ENCODE data around the gene TKTL2. TPM values are rescaled to one million over a fixed set of nuclear protein-coding genes. Genes with fewer than 3 reads are reported as not detected.
"Not testable (repeated sequence)": the region's sequence is repeated elsewhere in the genome, so short reads cannot be mapped to it uniquely, and the experiment has no call there.

Gene TKTL2
- total RNA-seq, 1 donor from 2014 or later: not detected

DNA sequence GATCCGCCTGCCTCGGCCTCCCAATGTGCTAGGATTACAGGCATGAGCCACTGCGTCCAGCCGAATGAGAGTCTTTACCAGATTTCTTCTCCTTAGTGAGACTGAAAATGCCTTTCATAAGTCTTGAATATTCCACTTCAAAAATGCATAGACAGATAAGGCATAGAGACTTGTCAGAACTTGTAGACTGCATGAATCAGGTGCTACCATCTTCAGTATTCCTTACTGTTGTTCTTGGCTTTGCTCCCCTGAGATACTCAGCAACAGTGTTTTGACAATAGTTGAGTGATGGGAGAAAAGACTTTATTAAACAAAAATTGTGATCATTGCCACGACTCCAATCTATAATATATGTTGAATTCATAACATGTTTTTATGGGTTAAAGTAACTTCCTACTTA lies 11.0 kb downstream of the TKTL2 start:
- no peak for DNase-seq (ENCODE audit: low spot score)
- Histone ChIP-seq H3K27me3 (no peaks in the 10 kb centered on the region), H3K9me3 (ENCODE audit: low read depth) (no peaks in the 10 kb centered on the region), H3K9ac (no peak overlapping the region), H3K27ac (no peak overlapping the region), H3K79me2 (ENCODE audit: low read depth) (no peaks in the 10 kb centered on the region), H4K20me1 (ENCODE audit: low read depth) (no peaks in the 10 kb centered on the region), H3F3A (ENCODE audit: low read depth) (no peaks in the 10 kb centered on the region), H2AFZ (replicated peaks) (no peak overlapping the region), H3K4me3 (no peak overlapping the region), H3K4me1 (no peaks in the 10 kb centered on the region), H3K36me3 (no peaks in the 10 kb centered on the region), H3K4me2 (no peak overlapping the region)
- no peaks in the 10 kb centered on the region for H3K4me1 Mint-ChIP-seq
- no peak overlapping the region for H3K27ac Mint-ChIP-seq
- no peak overlapping the region for H3K4me3 Mint-ChIP-seq
- no peaks in the 10 kb centered on the region for H3K27me3 Mint-ChIP-seq (ENCODE audit: insufficient read depth, low read depth)
- H3K9me3 Mint-ChIP-seq: no peaks in the 10 kb centered on the region
- TF ChIP-seq EZH2 (IDR thresholded peaks at IDR 0.05): no peak
- no peak for TF ChIP-seq CTCF (IDR thresholded peaks at IDR 0.05)
- no peak for TF ChIP-seq EZH2phosphoT487 (IDR thresholded peaks at IDR 0.05)
- H3K36me3 Mint-ChIP-seq: no peaks in the 10 kb centered on the region

DNA sequence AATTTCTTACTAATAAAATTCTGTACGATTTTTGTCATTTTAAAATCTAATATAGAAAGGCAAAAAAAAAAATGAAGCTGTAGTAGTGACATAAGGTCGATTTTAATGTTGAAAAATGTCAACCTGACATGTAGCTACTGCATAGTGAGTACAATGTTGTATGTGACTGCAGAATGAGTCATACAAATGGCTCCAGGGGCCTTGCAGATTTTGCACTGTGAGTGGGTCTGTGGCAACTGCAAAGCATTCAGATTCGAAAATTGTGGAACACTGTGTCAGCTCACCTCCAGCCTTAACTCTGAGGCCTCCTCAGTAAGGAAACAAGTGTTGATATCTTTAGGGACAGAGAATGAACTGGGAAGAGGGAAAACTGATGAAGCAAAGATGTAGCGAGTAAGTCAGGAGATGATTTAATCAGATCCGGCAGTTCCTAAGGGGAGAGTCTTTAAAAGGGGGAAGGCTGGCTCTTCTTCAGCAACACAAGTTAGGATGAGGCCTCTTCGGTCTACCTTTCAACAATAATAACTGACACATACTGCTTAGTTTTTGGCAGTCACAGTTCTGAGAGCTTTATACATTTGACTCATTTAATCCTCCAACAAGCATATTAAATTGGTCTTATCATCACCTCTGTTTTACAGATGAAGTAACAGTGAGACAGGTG lies 24.9 kb downstream of the TKTL2 start:
- TF ChIP-seq EZH2phosphoT487 (IDR thresholded peaks at IDR 0.05) (no peak), EZH2 (IDR thresholded peaks at IDR 0.05) (no peak), CTCF (IDR thresholded peaks at IDR 0.05) (no peak)
- H3K27ac ChIP-seq: no peak overlapping the region
- H3K4me1 ChIP-seq: no peaks in the 10 kb centered on the region
- no peak overlapping the region for H3K9ac ChIP-seq
- H3K27ac Mint-ChIP-seq: no peak overlapping the region
- peaks cover under 1% of the 10 kb centered on the region for H3K27me3 Mint-ChIP-seq (ENCODE audit: insufficient read depth, low read depth)
- H3K4me3 ChIP-seq: no peak overlapping the region
- H3K4me3 Mint-ChIP-seq: no peak overlapping the region
- H2AFZ ChIP-seq (replicated peaks): peak overlapping the region; percentile 14
- no peaks in the 10 kb centered on the region for H4K20me1 ChIP-seq (ENCODE audit: low read depth)
- H3K9me3 Mint-ChIP-seq: no peaks in the 10 kb centered on the region
- H3K36me3 ChIP-seq: no peaks in the 10 kb centered on the region
- H3F3A ChIP-seq (ENCODE audit: low read depth): no peaks in the 10 kb centered on the region
- H3K27me3 ChIP-seq: no peaks in the 10 kb centered on the region
- peaks cover 2% of the 10 kb centered on the region for H3K4me1 Mint-ChIP-seq
- H3K36me3 Mint-ChIP-seq: no peaks in the 10 kb centered on the region
- H3K9me3 ChIP-seq (ENCODE audit: low read depth): no peaks in the 10 kb centered on the region
- no peaks in the 10 kb centered on the region for H3K79me2 ChIP-seq (ENCODE audit: low read depth)
- DNase-seq (ENCODE audit: low spot score): no peak
- H3K4me2 ChIP-seq: no peak overlapping the region

DNA sequence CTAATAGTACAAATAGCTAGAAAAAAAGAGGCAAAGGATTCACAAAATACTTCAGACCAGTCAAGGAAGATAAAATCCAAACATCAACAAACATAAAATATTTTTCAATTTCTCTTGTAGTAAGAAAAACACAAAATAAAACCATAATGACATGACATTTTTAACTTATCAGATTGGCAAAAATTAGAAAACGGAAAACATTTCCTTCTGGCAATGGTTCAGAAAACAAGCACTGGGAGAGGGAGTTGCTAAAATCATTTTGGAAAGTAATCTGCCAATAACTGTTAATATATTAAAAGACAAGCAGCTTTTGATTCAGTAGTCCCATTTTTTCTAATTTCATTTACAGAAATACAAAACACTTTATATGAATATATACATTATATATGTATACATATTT lies 26.1 kb downstream of the TKTL2 start:
- no peaks in the 10 kb centered on the region for H3K27me3 ChIP-seq
- no peak for TF ChIP-seq CTCF (IDR thresholded peaks at IDR 0.05)
- no peak for TF ChIP-seq EZH2 (IDR thresholded peaks at IDR 0.05)
- no peak for TF ChIP-seq EZH2phosphoT487 (IDR thresholded peaks at IDR 0.05)
- H3K4me1 ChIP-seq: no peaks in the 10 kb centered on the region
- H3K9ac ChIP-seq: no peak overlapping the region
- no peak for DNase-seq (ENCODE audit: low spot score)
- no peaks in the 10 kb centered on the region for H3K79me2 ChIP-seq (ENCODE audit: low read depth)
- H3K27ac ChIP-seq: no peak overlapping the region
- peaks cover 2% of the 10 kb centered on the region for H3K4me1 Mint-ChIP-seq
- H4K20me1 ChIP-seq (ENCODE audit: low read depth): no peaks in the 10 kb centered on the region
- H3K9me3 Mint-ChIP-seq: no peaks in the 10 kb centered on the region
- no peaks in the 10 kb centered on the region for H3F3A ChIP-seq (ENCODE audit: low read depth)
- no peaks in the 10 kb centered on the region for H3K36me3 Mint-ChIP-seq
- H3K4me2 ChIP-seq: no peak overlapping the region
- no peaks in the 10 kb centered on the region for H3K27me3 Mint-ChIP-seq (ENCODE audit: insufficient read depth, low read depth)
- no peaks in the 10 kb centered on the region for H3K9me3 ChIP-seq (ENCODE audit: low read depth)
- H3K4me3 ChIP-seq: no peak overlapping the region
- H3K27ac Mint-ChIP-seq: no peak overlapping the region
- no peak overlapping the region for H2AFZ ChIP-seq (replicated peaks)
- no peaks in the 10 kb centered on the region for H3K36me3 ChIP-seq
- H3K4me3 Mint-ChIP-seq: no peak overlapping the region

DNA sequence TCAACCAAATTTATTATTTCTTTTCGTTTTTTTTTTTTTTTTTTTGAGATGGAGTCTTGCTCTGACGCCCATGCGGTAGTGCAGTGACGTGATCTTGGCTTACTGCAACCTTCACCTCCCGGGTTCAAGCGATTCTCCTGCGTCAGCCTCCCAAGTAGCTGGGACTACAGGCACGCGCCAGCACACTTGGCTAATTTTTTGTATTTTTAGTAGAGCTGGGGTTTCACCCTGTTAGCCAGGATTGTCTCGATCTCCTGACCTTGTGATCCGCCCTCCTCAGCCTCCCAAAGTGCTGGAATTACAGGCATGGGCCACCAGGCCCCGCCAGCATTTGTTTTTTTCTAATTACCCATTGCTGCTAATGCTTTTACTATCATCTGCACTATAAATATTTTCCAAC lies 26.5 kb downstream of the TKTL2 start:
- not testable (repeated sequence) for H3K27me3 ChIP-seq; H3K9me3 Mint-ChIP-seq; H3K27ac ChIP-seq; DNase-seq (ENCODE audit: low spot score); H4K20me1 ChIP-seq (ENCODE audit: low read depth); H3K9me3 ChIP-seq (ENCODE audit: low read depth); H3K27ac Mint-ChIP-seq; H3K9ac ChIP-seq; H3K4me2 ChIP-seq; H3K4me1 ChIP-seq; H3K4me1 Mint-ChIP-seq; H3K4me3 ChIP-seq; H3K27me3 Mint-ChIP-seq (ENCODE audit: insufficient read depth, low read depth); H2AFZ ChIP-seq (replicated peaks); H3K36me3 Mint-ChIP-seq; H3K79me2 ChIP-seq (ENCODE audit: low read depth); H3F3A ChIP-seq (ENCODE audit: low read depth); H3K4me3 Mint-ChIP-seq; H3K36me3 ChIP-seq
